Upper lobe of right lung (tissue), 1 donor: ENCODE results near the gene DPEP3. TPM values are rescaled to one million over a fixed set of nuclear protein-coding genes. Genes with fewer than 3 reads are reported as not detected.

Experiments used
- ATAC-seq: fragments of 200-7000 bp; cut with Tn5 transposase; one replicate; pipeline ENCODE4 v1.9.1; 2020; ENCODE audit warnings: mild to moderate bottlenecking, moderate library complexity
- DNase-seq: peaks from one replicate; pipeline ENCODE4 v3.0.0-alpha.2; 2020
- H3K27ac ChIP-seq: fragments of 200-600 bp; one replicate; pipeline ENCODE4 v1.8.0; 2022
- H3K27me3 ChIP-seq: fragments of 200-600 bp; one replicate; pipeline ENCODE4 v1.8.0; 2022; ENCODE audit warnings: mild to moderate bottlenecking
- H3K36me3 ChIP-seq: fragments of 200-600 bp; one replicate; pipeline ENCODE4 v1.8.0; 2022
- H3K4me1 ChIP-seq: fragments of 200-600 bp; one replicate; pipeline ENCODE4 v1.8.0; 2022
- H3K4me3 ChIP-seq: fragments of 200-600 bp; one replicate; pipeline ENCODE4 v1.8.0; 2022; ENCODE audit warnings: mild to moderate bottlenecking
- H3K9me3 ChIP-seq: fragments of 200-600 bp; one replicate; pipeline ENCODE4 v1.8.0; 2022
- CTCF ChIP-seq: fragments of 200-600 bp; IDR thresholded peaks from one replicate; pipeline ENCODE4 v1.8.0; 2022; ENCODE audit warnings: antibody characterized with exemption
- intact Hi-C: fragments of 100-400 bp; cut with DNase I; formaldehyde crosslinking; loops from one replicate; pipeline ENCODE4 v1.11.0; 2022
- total RNA-seq: library from RNA; stranded (reverse); fragmentation: NEBNext Ultra II Directional; extraction: Animal tissue kit (Norgen Biotek cat#: 25700); gene quantifications from one replicate; pipeline ENCODE4 v1.2.1, GENCODE V29; 2021
- donor health status: DM: no; HTN: yes; CAD: no; lungs with severe emphysema.

DPEP3 gene
- total RNA-seq, 1 donor from 2014 or later, result not detected

GRCh38 chr16:67965668-67966548 is 14.4 kb downstream of the DPEP3 start:
- Histone ChIP-seq H3K9me3 (no peaks in the 10 kb centered on the region), H3K36me3 (peaks cover 30% of the 10 kb centered on the region), H3K4me3 (peak overlapping the region; percentile 95), H3K27me3 (no peaks in the 10 kb centered on the region), H3K4me1 (peaks cover 66% of the 10 kb centered on the region), H3K27ac (peak overlapping the region; percentile 12)
- no peak for ATAC-seq
- intact Hi-C loops, result no loop called here
- no peak for DNase-seq
- no peak for TF ChIP-seq CTCF

DNA sequence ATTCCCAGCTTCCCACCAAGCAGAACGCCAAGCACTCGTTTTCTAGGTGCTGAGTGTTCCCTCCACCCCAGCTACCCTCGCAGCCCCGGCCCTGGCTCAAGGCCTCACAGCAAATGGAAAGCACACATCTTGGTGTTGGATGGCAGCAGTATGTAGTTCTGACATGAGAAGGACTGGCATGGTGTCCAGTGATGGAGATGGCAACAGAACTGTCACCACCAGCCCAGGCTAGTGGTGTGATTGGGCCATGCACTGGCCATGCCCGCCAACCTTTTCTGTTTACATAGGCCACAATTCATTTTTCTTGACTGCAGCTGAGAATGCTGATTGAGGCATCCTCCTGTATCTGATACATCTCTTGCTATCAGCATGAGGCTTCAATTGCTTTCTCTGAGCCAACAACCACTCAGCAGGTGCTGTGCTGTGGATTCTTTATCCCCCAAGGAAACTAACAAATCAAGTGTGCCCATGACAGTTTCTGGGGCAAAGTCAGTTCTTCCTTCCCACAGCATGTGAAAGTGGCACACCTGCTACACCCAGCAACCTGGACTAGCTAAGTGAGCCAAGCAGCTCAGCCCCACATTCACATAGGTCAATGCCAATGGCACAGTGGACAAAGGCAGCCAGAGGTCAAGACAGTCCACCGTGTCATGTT is 15.7 kb downstream of the DPEP3 start:
- no peaks in the 10 kb centered on the region for H3K27me3 ChIP-seq
- DNase-seq (no peak), ATAC-seq (no peak)
- no peaks in the 10 kb centered on the region for H3K9me3 ChIP-seq
- peaks cover 43% of the 10 kb centered on the region for H3K36me3 ChIP-seq
- no peak for TF ChIP-seq CTCF
- no peak overlapping the region for H3K27ac ChIP-seq
- H3K4me3 ChIP-seq, result no peak overlapping the region
- peaks cover 79% of the 10 kb centered on the region for H3K4me1 ChIP-seq
- intact Hi-C loops, result no loop called here

GRCh38 chr16:67963662-67964321 is 16.5 kb downstream of the DPEP3 start:
- Histone ChIP-seq H3K36me3 (peaks cover 50% of the 10 kb centered on the region), H3K9me3 (no peaks in the 10 kb centered on the region), H3K4me1 (peaks cover 87% of the 10 kb centered on the region), H3K27me3 (no peaks in the 10 kb centered on the region), H3K27ac (peak overlapping the region; percentile 30), H3K4me3 (no peak overlapping the region)
- no peak for TF ChIP-seq CTCF
- intact Hi-C loops, result no loop called here
- no peak for ATAC-seq
- no peak for DNase-seq

- no peaks in the 10 kb centered on the region for H3K27me3 ChIP-seq
- intact Hi-C loops, result no loop called here
- TF ChIP-seq CTCF, result no peak
- no peaks in the 10 kb centered on the region for H3K9me3 ChIP-seq
- H3K4me1 ChIP-seq, result peaks cover 87% of the 10 kb centered on the region
- peaks cover 55% of the 10 kb centered on the region for H3K36me3 ChIP-seq
- ATAC-seq (no peak), DNase-seq (no peak)
- peak overlapping the region; percentile 30 for H3K27ac ChIP-seq
- H3K4me3 ChIP-seq, result no peak overlapping the region
These were observed 17.0 kb downstream of the DPEP3 start for GRCh38 chr16:67963292-67963661.

GRCh38 chr16:67962135-67962534 is 18.2 kb downstream of the DPEP3 start:
- Histone ChIP-seq H3K36me3 (peaks cover 64% of the 10 kb centered on the region), H3K27me3 (no peaks in the 10 kb centered on the region), H3K27ac (peak overlapping the region; percentile 58), H3K4me1 (peaks cover 83% of the 10 kb centered on the region), H3K9me3 (no peaks in the 10 kb centered on the region), H3K4me3 (no peak overlapping the region)
- ATAC-seq, result no peak
- TF ChIP-seq CTCF, result no peak
- no peak for DNase-seq
- intact Hi-C loops, result no loop called here
